H9 (cell line): ENCODE data around the gene DGKB. TPM values are rescaled to one million over a fixed set of nuclear protein-coding genes. Genes with fewer than 3 reads are reported as not detected.

Source experiments
- DNase-seq: peaks from one replicate; pipeline ENCODE4 v3.0.0-alpha.2; 2017
- H2AFZ ChIP-seq: one replicate; pipeline ENCODE4 v1.6.1; 2013; ENCODE audit warnings: mild to moderate bottlenecking, low read length, control low read depth, moderate library complexity
- H2AK5ac ChIP-seq: 2 replicates; pipeline ENCODE4 v1.6.1; 2013; ENCODE audit warnings: low read length, control low read depth, mixed read lengths; ENCODE audit not compliant: insufficient read length
- H2BK120ac ChIP-seq: one replicate; pipeline ENCODE4 v1.6.1; 2013; ENCODE audit warnings: low read depth, mild to moderate bottlenecking, low read length, control low read depth, inconsistent platforms; ENCODE audit not compliant: poor library complexity, severe bottlenecking
- H2BK12ac ChIP-seq: 2 replicates; pipeline ENCODE4 v1.6.1; 2013; ENCODE audit warnings: low read length, control low read depth, mixed read lengths, low read depth; ENCODE audit not compliant: insufficient read length
- H2BK15ac ChIP-seq: 2 replicates; pipeline ENCODE4 v1.6.1; 2013; ENCODE audit warnings: low read depth, low read length, control low read depth
- H2BK20ac ChIP-seq: one replicate; pipeline ENCODE4 v1.6.1; 2013; ENCODE audit warnings: low read depth, mild to moderate bottlenecking, low read length, control low read depth, inconsistent platforms; ENCODE audit not compliant: poor library complexity, severe bottlenecking
- H2BK5ac ChIP-seq: 2 replicates; pipeline ENCODE4 v1.6.1; 2013; ENCODE audit warnings: low read length, control low read depth, mixed read lengths; ENCODE audit not compliant: insufficient read length
- H3K14ac ChIP-seq: 2 replicates; pipeline ENCODE4 v1.6.1; 2013; ENCODE audit warnings: low read length, control low read depth; ENCODE audit not compliant: insufficient read depth
- H3K18ac ChIP-seq: 2 replicates; pipeline ENCODE4 v1.6.1; 2013; ENCODE audit warnings: low read depth, mild to moderate bottlenecking, mixed read lengths, low read length, control low read depth; ENCODE audit not compliant: insufficient read length
- H3K23ac ChIP-seq: 2 replicates; pipeline ENCODE4 v1.6.1; 2013; ENCODE audit warnings: low read length, control low read depth, mixed read lengths, low read depth; ENCODE audit not compliant: insufficient read length
- H3K23me2 ChIP-seq: 2 replicates; pipeline ENCODE4 v1.6.1; 2013; ENCODE audit warnings: low read depth, mild to moderate bottlenecking, mixed read lengths, low read length, control low read depth; ENCODE audit not compliant: insufficient read length, poor library complexity, severe bottlenecking
- H3K27ac ChIP-seq: 2 replicates; pipeline ENCODE4 v1.5.1; 2013; ENCODE audit warnings: low read length, control low read depth, mixed read lengths, low read depth; ENCODE audit not compliant: insufficient read length
- H3K27me3 ChIP-seq: 2 replicates; pipeline ENCODE4 v1.6.1; 2013; ENCODE audit warnings: low read length, control low read depth, inconsistent platforms; ENCODE audit not compliant: insufficient read depth
- H3K4ac ChIP-seq: 2 replicates; pipeline ENCODE4 v1.6.1; 2013; ENCODE audit warnings: low read depth, mild to moderate bottlenecking, control low read depth, inconsistent platforms, low read length, moderate library complexity
- H3K4me1 ChIP-seq: 2 replicates; pipeline ENCODE4 v1.6.1; 2013; ENCODE audit warnings: low read length, control low read depth, inconsistent platforms; ENCODE audit not compliant: insufficient read depth
- H3K4me2 ChIP-seq: 2 replicates; pipeline ENCODE4 v1.6.1; 2013; ENCODE audit warnings: low read length, control low read depth, mixed read lengths; ENCODE audit not compliant: insufficient read length, insufficient read depth
- H3K56ac ChIP-seq: 2 replicates; pipeline ENCODE4 v1.6.1; 2013; ENCODE audit warnings: low read depth, mild to moderate bottlenecking, mixed read lengths, low read length, control low read depth; ENCODE audit not compliant: insufficient read length
- H3K79me1 ChIP-seq: 2 replicates; pipeline ENCODE4 v1.6.1; 2013; ENCODE audit warnings: low read depth, mild to moderate bottlenecking, moderate library complexity, low read length, control low read depth, inconsistent platforms; ENCODE audit not compliant: insufficient read depth, poor library complexity, severe bottlenecking
- H3K79me2 ChIP-seq: 2 replicates; pipeline ENCODE4 v1.6.1; 2013; ENCODE audit warnings: low read length, control low read depth, inconsistent platforms; ENCODE audit not compliant: insufficient read depth
- H3K9ac ChIP-seq: 2 replicates; pipeline ENCODE4 v1.6.1; 2013; ENCODE audit warnings: low read length, control low read depth, mixed read lengths; ENCODE audit not compliant: insufficient read length; ENCODE audit errors: extremely low read depth
- H3K9me3 ChIP-seq: one replicate; pipeline ENCODE4 v1.6.1; 2013; ENCODE audit warnings: low read depth, low read length, inconsistent platforms; ENCODE audit not compliant: control insufficient read depth
- H3T11ph ChIP-seq: one replicate; pipeline ENCODE4 v1.6.1; 2013; ENCODE audit warnings: mild to moderate bottlenecking, low read length, control low read depth, inconsistent platforms
- H4K20me1 ChIP-seq: one replicate; pipeline ENCODE4 v1.6.1; 2013; ENCODE audit not compliant: control insufficient read depth, insufficient read length, insufficient read depth
- H4K5ac ChIP-seq: 2 replicates; pipeline ENCODE4 v1.6.1; 2013; ENCODE audit warnings: low read depth, mild to moderate bottlenecking, mixed read lengths, low read length, control low read depth; ENCODE audit not compliant: insufficient read length
- H4K8ac ChIP-seq: replicated peaks from 2 replicates; pipeline ENCODE4 v1.6.1; 2013; ENCODE audit warnings: low read length, control low read depth, mixed read lengths, low read depth; ENCODE audit not compliant: insufficient read length
- H4K91ac ChIP-seq: 2 replicates; pipeline ENCODE4 v1.6.1; 2013; ENCODE audit warnings: low read depth, mild to moderate bottlenecking, moderate library complexity, mixed read lengths, low read length, control low read depth; ENCODE audit not compliant: insufficient read length
- H3K27ac Mint-ChIP-seq, 3 experiments: 2 replicates in 2 of 3; 3 replicates in 1 of 3; pipeline ENCODE4 v1.8.0; 2020 to 2021; ENCODE audit warnings: mixed read lengths in 3 of 3, mild to moderate bottlenecking in 1 of 3, moderate library complexity in 1 of 3
- H3K27me3 Mint-ChIP-seq: 2 replicates; pipeline ENCODE4 v1.8.0; 2021; ENCODE audit warnings: low read depth, mild to moderate bottlenecking, moderate library complexity, mixed read lengths
- H3K36me3 Mint-ChIP-seq, 3 experiments: 2 replicates in 2 of 3; 3 replicates in 1 of 3; pipeline ENCODE4 v1.8.0; 2020 to 2021; ENCODE audit warnings: low read depth in 3 of 3, mixed read lengths in 3 of 3; ENCODE audit not compliant: insufficient read depth in 1 of 3
- H3K4me1 Mint-ChIP-seq, 2 experiments: 2 replicates each; pipeline ENCODE4 v1.8.0; 2020; ENCODE audit warnings: mixed read lengths in 2 of 2
- H3K4me3 Mint-ChIP-seq, 2 experiments: 2 replicates in 1 of 2; 3 replicates in 1 of 2; pipeline ENCODE4 v1.8.0; 2020 to 2021; ENCODE audit warnings: mild to moderate bottlenecking in 2 of 2, mixed read lengths in 2 of 2, moderate library complexity in 1 of 2
- H3K9me3 Mint-ChIP-seq, 2 experiments: 2 replicates in 1 of 2; 3 replicates in 1 of 2; pipeline ENCODE4 v1.8.0; 2020; ENCODE audit warnings: mild to moderate bottlenecking in 2 of 2, mixed read lengths in 2 of 2, moderate library complexity in 1 of 2
- WGBS: extraction: QIAGEN DNeasy Blood & Tissue Kit; methylation state at CpG from one replicate; pipeline ENCODE4 v1.1.7; 2013; ENCODE audit warnings: missing lambda C conversion rate, low lambda C conversion rate, mixed read lengths; ENCODE audit not compliant: insufficient read length; ENCODE audit errors: extremely low coverage; 5-methylcytosine and 5-hydroxymethylcytosine counted together
- total RNA-seq: library from RNA; stranded (reverse); gene quantifications from 2 replicates; pipeline ENCODE4 v1.2.1, GENCODE V29; 2021
- TF ChIP-seq, protein P1 (sequence below): fragments of 200-600 bp; sonication (generic); conservative IDR thresholded peaks from 3 replicates; pipeline ENCODE4 v1.8.0; 2021; ENCODE audit warnings: antibody characterized with exemption, mild to moderate bottlenecking

The DGKB gene
- total RNA-seq, 1 experiment from 2014 or later = 0.26 TPM

DNA sequence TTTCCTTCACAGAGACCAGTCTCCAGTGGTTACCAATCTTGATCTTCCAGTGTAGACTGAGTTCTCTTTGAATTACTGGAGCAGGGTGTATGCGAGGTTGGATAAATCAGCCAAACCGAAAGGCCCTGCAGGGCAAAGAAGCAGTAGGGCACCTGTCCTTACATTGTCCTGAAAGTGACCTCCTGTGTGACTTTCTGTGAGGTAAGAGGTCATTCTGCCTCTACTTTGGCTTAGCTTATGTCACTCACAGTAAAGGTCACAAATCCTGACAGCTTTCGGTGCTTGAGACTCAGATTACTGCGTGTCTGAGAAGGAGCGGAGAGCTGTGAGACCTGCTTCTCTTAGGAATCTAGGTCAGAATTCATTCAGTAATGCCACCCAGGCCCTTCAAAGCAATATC lies 660.4 kb downstream of the DGKB start:
- Histone ChIP-seq H3K23ac (no peak overlapping the region), H3K27ac (no peak overlapping the region), H4K91ac (no peak overlapping the region), H4K8ac (no peak overlapping the region), H2BK15ac (no peak overlapping the region), H3K27me3 (no peaks in the 10 kb centered on the region), H4K20me1 (no peaks in the 10 kb centered on the region), H3K4ac (no peak overlapping the region), H2BK5ac (no peak overlapping the region), H3K56ac (no peak overlapping the region), H4K5ac (no peak overlapping the region), H3T11ph (no peak overlapping the region), H2BK20ac (no peak overlapping the region), H3K4me2 (no peak overlapping the region), H3K79me1 (no peaks in the 10 kb centered on the region), H2AK5ac (no peak overlapping the region), H3K9me3 (no peaks in the 10 kb centered on the region), H3K14ac (no peak overlapping the region), H3K4me1 (no peaks in the 10 kb centered on the region), H3K23me2 (no peaks in the 10 kb centered on the region), H3K18ac (no peak overlapping the region), H2AFZ (no peak overlapping the region), H2BK120ac (no peak overlapping the region), H3K79me2 (no peaks in the 10 kb centered on the region), H2BK12ac (no peak overlapping the region), H3K9ac (no peak overlapping the region)
- TF ChIP-seq, protein P1, sequence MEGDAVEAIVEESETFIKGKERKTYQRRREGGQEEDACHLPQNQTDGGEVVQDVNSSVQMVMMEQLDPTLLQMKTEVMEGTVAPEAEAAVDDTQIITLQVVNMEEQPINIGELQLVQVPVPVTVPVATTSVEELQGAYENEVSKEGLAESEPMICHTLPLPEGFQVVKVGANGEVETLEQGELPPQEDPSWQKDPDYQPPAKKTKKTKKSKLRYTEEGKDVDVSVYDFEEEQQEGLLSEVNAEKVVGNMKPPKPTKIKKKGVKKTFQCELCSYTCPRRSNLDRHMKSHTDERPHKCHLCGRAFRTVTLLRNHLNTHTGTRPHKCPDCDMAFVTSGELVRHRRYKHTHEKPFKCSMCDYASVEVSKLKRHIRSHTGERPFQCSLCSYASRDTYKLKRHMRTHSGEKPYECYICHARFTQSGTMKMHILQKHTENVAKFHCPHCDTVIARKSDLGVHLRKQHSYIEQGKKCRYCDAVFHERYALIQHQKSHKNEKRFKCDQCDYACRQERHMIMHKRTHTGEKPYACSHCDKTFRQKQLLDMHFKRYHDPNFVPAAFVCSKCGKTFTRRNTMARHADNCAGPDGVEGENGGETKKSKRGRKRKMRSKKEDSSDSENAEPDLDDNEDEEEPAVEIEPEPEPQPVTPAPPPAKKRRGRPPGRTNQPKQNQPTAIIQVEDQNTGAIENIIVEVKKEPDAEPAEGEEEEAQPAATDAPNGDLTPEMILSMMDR = no peak
- Mint-ChIP-seq H3K36me3 (no peaks in the 10 kb centered on the region), H3K4me1 (no peaks in the 10 kb centered on the region), H3K4me3 (no peak overlapping the region), H3K27me3 (no peaks in the 10 kb centered on the region), H3K9me3 (no peaks in the 10 kb centered on the region), H3K27ac (no peak overlapping the region)
- DNase-seq = no peak
- no CpG with 5 or more reads among the region's 5 CpGs for WGBS
